NT2/D1 (cell line): Measurements from ENCODE around the gene KIF13A.

Experiments used
- SUZ12 ChIP-seq: IDR thresholded peaks from 2 replicates; pipeline ENCODE4 v1.6.1; 2011; ENCODE audit not compliant: insufficient read length, insufficient read depth; ENCODE audit errors: extremely low read depth
- YY1 ChIP-seq: IDR thresholded peaks from 2 replicates; pipeline ENCODE4 v1.6.1; 2011; ENCODE audit not compliant: insufficient read length, insufficient read depth
- ZNF274 ChIP-seq: IDR thresholded peaks from 2 replicates; pipeline ENCODE4 v1.6.1; 2011; ENCODE audit warnings: mild to moderate bottlenecking, low read depth, low read length

DNA sequence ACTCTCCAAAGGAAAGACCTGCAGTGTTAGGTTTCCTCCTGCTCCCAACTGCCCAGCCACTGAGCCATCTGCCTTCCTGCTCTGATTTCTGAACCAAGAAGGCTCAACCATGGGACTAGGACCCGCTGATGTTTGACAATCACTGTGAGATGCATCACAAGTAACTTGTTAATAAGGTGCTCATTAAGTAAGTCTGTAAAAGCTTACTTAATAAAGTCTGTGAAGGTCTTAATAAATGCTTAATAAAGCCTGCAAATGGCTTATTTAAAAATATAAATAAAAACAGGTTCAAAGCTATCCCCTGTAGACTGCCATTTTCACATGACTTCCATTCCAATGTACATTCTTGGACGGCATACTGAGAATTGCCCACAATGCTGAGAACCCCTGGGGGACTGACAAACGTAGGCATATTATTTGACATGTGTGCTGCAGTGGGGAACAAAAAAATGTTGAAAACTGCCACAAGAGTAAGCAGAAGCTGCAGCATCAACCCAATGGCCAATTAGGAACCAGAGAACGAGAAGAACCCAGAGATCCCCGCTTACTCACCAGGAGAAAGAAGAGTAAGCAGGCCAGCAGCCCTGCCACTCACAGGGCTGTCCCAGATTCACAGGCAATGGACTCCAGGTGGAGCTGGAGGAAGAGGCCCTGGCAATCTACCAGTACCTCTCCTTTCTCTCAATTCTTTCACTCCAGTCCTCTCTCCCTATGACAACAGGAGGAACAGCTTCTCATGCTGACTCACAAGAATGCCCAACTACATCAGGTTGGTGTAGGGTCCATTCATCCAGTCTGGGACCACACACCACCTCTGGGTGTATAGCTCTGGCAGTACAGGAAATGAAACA is 19.5 kb downstream of the KIF13A start:
- no peak for TF ChIP-seq YY1
- no peak for TF ChIP-seq SUZ12
- no peak for TF ChIP-seq ZNF274
